Neural progenitor cell (in vitro differentiated cells): ENCODE results near the gene PIP4K2A. TPM values are rescaled to one million over a fixed set of nuclear protein-coding genes. Genes with fewer than 3 reads are reported as not detected.
"Not testable (repeated sequence)": the region's sequence is repeated elsewhere in the genome, so short reads cannot be mapped to it uniquely, and the experiment has no call there.

ENCODE experiments used
- DNase-seq: peaks from one replicate; pipeline ENCODE4 v3.0.0-alpha.2; 2016; ENCODE audit warnings: low spot score
- H2AFZ ChIP-seq: fragments of 200-600 bp; sonication (generic); replicated peaks from 2 replicates; pipeline ENCODE4 v1.6.1; 2016; ENCODE audit warnings: antibody characterized with exemption
- H3F3A ChIP-seq: fragments of 200-600 bp; sonication (generic); 2 replicates; pipeline ENCODE4 v1.6.1; 2016; ENCODE audit warnings: antibody characterized with exemption, low read depth
- H3K27ac ChIP-seq: fragments of 200-600 bp; sonication (generic); 2 replicates; pipeline ENCODE4 v1.5.1; 2016; ENCODE audit warnings: mild to moderate bottlenecking
- H3K27me3 ChIP-seq: fragments of 200-600 bp; sonication (generic); 2 replicates; pipeline ENCODE4 v1.6.1; 2016; ENCODE audit warnings: mild to moderate bottlenecking, moderate library complexity
- H3K36me3 ChIP-seq: fragments of 200-600 bp; sonication (generic); 2 replicates; pipeline ENCODE4 v1.5.1; 2016
- H3K4me1 ChIP-seq: fragments of 200-600 bp; sonication (generic); 2 replicates; pipeline ENCODE4 v1.6.1; 2016; ENCODE audit warnings: mixed run types
- H3K4me2 ChIP-seq: fragments of 200-600 bp; sonication (generic); 2 replicates; pipeline ENCODE4 v1.6.1; 2016
- H3K4me3 ChIP-seq: fragments of 200-600 bp; sonication (generic); 2 replicates; pipeline ENCODE4 v1.5.1; 2016
- H3K79me2 ChIP-seq: fragments of 200-600 bp; sonication (generic); 2 replicates; pipeline ENCODE4 v1.6.1; 2016; ENCODE audit warnings: low read depth
- H3K9ac ChIP-seq: fragments of 200-600 bp; sonication (generic); 2 replicates; pipeline ENCODE4 v1.6.1; 2016
- H3K9me3 ChIP-seq: fragments of 200-600 bp; sonication (generic); 2 replicates; pipeline ENCODE4 v1.5.1; 2016; ENCODE audit warnings: low read depth
- H4K20me1 ChIP-seq: fragments of 200-600 bp; sonication (generic); 2 replicates; pipeline ENCODE4 v1.6.1; 2016; ENCODE audit warnings: low read depth
- H3K27ac Mint-ChIP-seq: 3 replicates; pipeline ENCODE4 v1.8.0; 2021; ENCODE audit warnings: mixed read lengths
- H3K27me3 Mint-ChIP-seq: 2 replicates; pipeline ENCODE4 v1.8.0; 2022; ENCODE audit warnings: low read depth, mild to moderate bottlenecking, inconsistent platforms, moderate library complexity, mixed read lengths; ENCODE audit not compliant: insufficient read depth
- H3K36me3 Mint-ChIP-seq: 3 replicates; pipeline ENCODE4 v1.8.0; 2021; ENCODE audit warnings: mixed read lengths
- H3K4me1 Mint-ChIP-seq: 3 replicates; pipeline ENCODE4 v1.8.0; 2021; ENCODE audit warnings: mixed read lengths
- H3K4me3 Mint-ChIP-seq: 3 replicates; pipeline ENCODE4 v1.8.0; 2021; ENCODE audit warnings: mild to moderate bottlenecking, moderate library complexity, mixed read lengths
- H3K9me3 Mint-ChIP-seq: 3 replicates; pipeline ENCODE4 v1.8.0; 2020; ENCODE audit warnings: mixed read lengths
- CTCF ChIP-seq: fragments of 200-600 bp; sonication (generic); IDR thresholded peaks from 2 replicates; pipeline ENCODE4 v1.5.1; 2017; ENCODE audit warnings: antibody characterized with exemption, mild to moderate bottlenecking
- EZH2 ChIP-seq: fragments of 200-600 bp; sonication (generic); IDR thresholded peaks from 2 replicates; pipeline ENCODE4 v1.6.1; 2017; ENCODE audit warnings: antibody characterized with exemption, mild to moderate bottlenecking, moderate library complexity
- EZH2phosphoT487 ChIP-seq: fragments of 200-600 bp; sonication (generic); IDR thresholded peaks from 2 replicates; pipeline ENCODE4 v1.6.1; 2017; ENCODE audit warnings: antibody characterized with exemption
- total RNA-seq: library from RNA; depleted of rRNA; stranded (reverse); fragments of >200 nt; gene quantifications from 2 replicates; pipeline ENCODE4 v1.2.3, GENCODE V29; 2015; ENCODE audit warnings: low replicate concordance

Gene PIP4K2A
- total RNA-seq, 1 donor from 2014 or later = 37.6 TPM

- Histone ChIP-seq H3K27ac (no peak overlapping the region), H4K20me1 (no peaks in the 10 kb centered on the region), H3K27me3 (no peaks in the 10 kb centered on the region), H3K4me1 (no peaks in the 10 kb centered on the region), H3F3A (no peaks in the 10 kb centered on the region), H3K4me3 (no peak overlapping the region), H2AFZ (no peak overlapping the region), H3K9ac (no peak overlapping the region), H3K79me2 (no peaks in the 10 kb centered on the region), H3K36me3 (no peaks in the 10 kb centered on the region), H3K9me3 (no peaks in the 10 kb centered on the region), H3K4me2 (no peak overlapping the region)
- DNase-seq = no peak
- no peak for TF ChIP-seq EZH2phosphoT487
- no peak for TF ChIP-seq CTCF
- no peak for TF ChIP-seq EZH2
- H3K27ac Mint-ChIP-seq = no peak overlapping the region
- no peak overlapping the region for H3K4me3 Mint-ChIP-seq
- H3K36me3 Mint-ChIP-seq = no peaks in the 10 kb centered on the region
- no peaks in the 10 kb centered on the region for H3K27me3 Mint-ChIP-seq
- H3K4me1 Mint-ChIP-seq = no peaks in the 10 kb centered on the region
- no peaks in the 10 kb centered on the region for H3K9me3 Mint-ChIP-seq
Observed at GRCh38 chr10:22750131-22750530, 35.8 kb upstream of the PIP4K2A start.

GRCh38 chr10:22744858-22745257 is 30.5 kb upstream of the PIP4K2A start:
- not testable (repeated sequence) for H2AFZ ChIP-seq, H3K36me3 Mint-ChIP-seq, H3F3A ChIP-seq, H3K4me3 Mint-ChIP-seq, DNase-seq, H3K4me1 ChIP-seq, H3K9me3 Mint-ChIP-seq, H3K27me3 Mint-ChIP-seq, H4K20me1 ChIP-seq, H3K36me3 ChIP-seq, H3K27ac Mint-ChIP-seq, H3K27ac ChIP-seq, H3K4me2 ChIP-seq, H3K79me2 ChIP-seq, H3K4me1 Mint-ChIP-seq, H3K4me3 ChIP-seq, H3K9ac ChIP-seq, H3K9me3 ChIP-seq, H3K27me3 ChIP-seq

- no peak for DNase-seq
- H3K4me3 ChIP-seq = no peak overlapping the region
- H3K79me2 ChIP-seq = no peaks in the 10 kb centered on the region
- no peaks in the 10 kb centered on the region for H4K20me1 ChIP-seq
- H3K4me3 Mint-ChIP-seq = no peak overlapping the region
- no peak overlapping the region for H3K27ac Mint-ChIP-seq
- no peak overlapping the region for H3K9ac ChIP-seq
- H3K36me3 Mint-ChIP-seq = no peaks in the 10 kb centered on the region
- H3K27me3 Mint-ChIP-seq = no peaks in the 10 kb centered on the region
- TF ChIP-seq EZH2phosphoT487 = no peak
- no peak for TF ChIP-seq CTCF
- no peak for TF ChIP-seq EZH2
- no peaks in the 10 kb centered on the region for H3K4me1 ChIP-seq
- H3K27me3 ChIP-seq = no peaks in the 10 kb centered on the region
- no peak overlapping the region for H3K4me2 ChIP-seq
- H3K9me3 ChIP-seq = no peaks in the 10 kb centered on the region
- H3K4me1 Mint-ChIP-seq = no peaks in the 10 kb centered on the region
- H3F3A ChIP-seq = no peaks in the 10 kb centered on the region
- H2AFZ ChIP-seq = no peak overlapping the region
- peaks cover 5% of the 10 kb centered on the region for H3K9me3 Mint-ChIP-seq
- H3K36me3 ChIP-seq = no peaks in the 10 kb centered on the region
- no peak overlapping the region for H3K27ac ChIP-seq
Observed at GRCh38 chr10:22742678-22743077, 28.3 kb upstream of the PIP4K2A start.

- H3K36me3 Mint-ChIP-seq, H3K27ac ChIP-seq, H3K9ac ChIP-seq, DNase-seq, H3K4me1 Mint-ChIP-seq, H3F3A ChIP-seq, H3K4me3 ChIP-seq, H3K27ac Mint-ChIP-seq, H2AFZ ChIP-seq, H3K36me3 ChIP-seq, H3K4me3 Mint-ChIP-seq, H3K9me3 Mint-ChIP-seq, H3K27me3 ChIP-seq, H3K4me2 ChIP-seq, H3K27me3 Mint-ChIP-seq, H3K79me2 ChIP-seq, H4K20me1 ChIP-seq, H3K4me1 ChIP-seq, H3K9me3 ChIP-seq: not testable (repeated sequence)
Observed at GRCh38 chr10:22741631-22742030, 27.3 kb upstream of the PIP4K2A start.
